Measurements from ENCODE around the gene DPAGT1. TPM values are rescaled to one million over a fixed set of nuclear protein-coding genes. Genes with fewer than 3 reads are reported as not detected.

DPAGT1 gene
- total RNA-seq, 2 experiments from 2014 or later = 52.2 to 53.1 TPM

- H3K36me3 Mint-ChIP-seq (ENCODE audit: low read depth) = peaks cover 30% of the 10 kb centered on the region
- no peaks in the 10 kb centered on the region for H3K27me3 Mint-ChIP-seq (ENCODE audit: low read depth)
- no peak for DNase-seq
- H3K4me3 Mint-ChIP-seq = no peak overlapping the region
- peaks cover 36% of the 10 kb centered on the region for H3K4me1 Mint-ChIP-seq (ENCODE audit: low read depth)
- intact Hi-C loops (cut with micrococcal nuclease) = no loop called here
- CTCF ChIA-PET = interaction anchor here (0.6 kb wide), 1 partner anchor 101 kb away, joined by 3 read pairs; no protein-coding TSS in a partner anchor
- peak overlapping the region; percentile 96 for H3K27ac Mint-ChIP-seq
- H3K9me3 Mint-ChIP-seq = no peaks in the 10 kb centered on the region
Observed at GRCh38 chr11:119114351-119114750, 12.7 kb upstream of the DPAGT1 start.

- intact Hi-C loops (cut with micrococcal nuclease) = no loop called here
- Mint-ChIP-seq H3K27me3 (ENCODE audit: low read depth) (no peaks in the 10 kb centered on the region), H3K4me3 (no peak overlapping the region), H3K9me3 (no peaks in the 10 kb centered on the region), H3K4me1 (ENCODE audit: low read depth) (peaks cover 42% of the 10 kb centered on the region), H3K27ac (peak overlapping the region; percentile 96), H3K36me3 (ENCODE audit: low read depth) (peaks cover 30% of the 10 kb centered on the region)
- CTCF ChIA-PET = no interaction called here
- no peak for DNase-seq
Observed at GRCh38 chr11:119113716-119114115, 12.1 kb upstream of the DPAGT1 start.

- no peaks in the 10 kb centered on the region for H3K9me3 Mint-ChIP-seq
- CTCF ChIA-PET = interaction anchor here (0.6 to 1.2 kb wide), 2 partner anchors 82 to 105 kb away, joined by 3 to 4 read pairs; partner anchors contain the start of gene SLC37A4
- H3K27ac Mint-ChIP-seq = peak overlapping the region; percentile 0
- H3K36me3 Mint-ChIP-seq (ENCODE audit: low read depth) = peaks cover 31% of the 10 kb centered on the region
- intact Hi-C loops (cut with micrococcal nuclease) = no loop called here
- no peak overlapping the region for H3K4me3 Mint-ChIP-seq
- no peak for DNase-seq
- no peaks in the 10 kb centered on the region for H3K27me3 Mint-ChIP-seq (ENCODE audit: low read depth)
- H3K4me1 Mint-ChIP-seq (ENCODE audit: low read depth) = peaks cover 48% of the 10 kb centered on the region
Observed at GRCh38 chr11:119112314-119113020, 10.8 kb upstream of the DPAGT1 start.

GRCh38 chr11:119111361-119111925 lies 9.8 kb upstream of the DPAGT1 start:
- Mint-ChIP-seq H3K27ac (no peak overlapping the region), H3K4me1 (ENCODE audit: low read depth) (peaks cover 50% of the 10 kb centered on the region), H3K27me3 (ENCODE audit: low read depth) (no peaks in the 10 kb centered on the region), H3K9me3 (no peaks in the 10 kb centered on the region), H3K4me3 (no peak overlapping the region), H3K36me3 (ENCODE audit: low read depth) (peaks cover 25% of the 10 kb centered on the region)
- intact Hi-C loops (cut with micrococcal nuclease) = no loop called here
- CTCF ChIA-PET = interaction anchor here (1.2 kb wide), 1 partner anchor 81 kb away, joined by 4 read pairs; the partner anchor contains the start of gene SLC37A4
- DNase-seq = no peak

- Mint-ChIP-seq H3K27me3 (ENCODE audit: low read depth) (no peaks in the 10 kb centered on the region), H3K4me3 (no peak overlapping the region), H3K4me1 (ENCODE audit: low read depth) (peaks cover 50% of the 10 kb centered on the region), H3K36me3 (ENCODE audit: low read depth) (peaks cover 17% of the 10 kb centered on the region), H3K27ac (peak overlapping the region; percentile 23), H3K9me3 (no peaks in the 10 kb centered on the region)
- DNase-seq = no peak
- CTCF ChIA-PET = interaction anchor here (0.9 to 1.8 kb wide), 3 partner anchors 13 to 213 kb away, joined by 3 to 6 read pairs (median 3); no protein-coding TSS in a partner anchor
- intact Hi-C loops (cut with micrococcal nuclease) = no loop called here
Observed at GRCh38 chr11:119110439-119110838, 8.8 kb upstream of the DPAGT1 start.

- peak overlapping the region; percentile 37 for H3K27ac Mint-ChIP-seq
- CTCF ChIA-PET = interaction anchor here (0.5 to 1.9 kb wide), 10 partner anchors 10 to 213 kb away, joined by 3 to 7 read pairs (median 3); a partner anchor contains a TSS
- DNase-seq = no peak
- peaks cover 13% of the 10 kb centered on the region for H3K36me3 Mint-ChIP-seq (ENCODE audit: low read depth)
- peaks cover 44% of the 10 kb centered on the region for H3K4me1 Mint-ChIP-seq (ENCODE audit: low read depth)
- H3K27me3 Mint-ChIP-seq (ENCODE audit: low read depth) = no peaks in the 10 kb centered on the region
- intact Hi-C loops (cut with micrococcal nuclease) = loop anchor here (10.0 kb wide), 1 partner anchor 885 kb away; the partner anchor contains the start of gene JAML
- H3K4me3 Mint-ChIP-seq = no peak overlapping the region
- H3K9me3 Mint-ChIP-seq = no peaks in the 10 kb centered on the region
Observed at GRCh38 chr11:119109843-119110242, 8.2 kb upstream of the DPAGT1 start.

GRCh38 chr11:119108857-119109221 lies 7.2 kb upstream of the DPAGT1 start:
- Mint-ChIP-seq H3K27ac (peak overlapping the region; percentile 88), H3K36me3 (ENCODE audit: low read depth) (peaks cover 9% of the 10 kb centered on the region), H3K4me3 (peak overlapping the region; percentile 93), H3K27me3 (ENCODE audit: low read depth) (no peaks in the 10 kb centered on the region), H3K9me3 (no peaks in the 10 kb centered on the region), H3K4me1 (ENCODE audit: low read depth) (peaks cover 42% of the 10 kb centered on the region)
- intact Hi-C loops (cut with micrococcal nuclease) = loop anchor here (10.0 kb wide), 1 partner anchor 884 kb away; the partner anchor contains the start of gene JAML
- no peak for DNase-seq
- CTCF ChIA-PET = interaction anchor here (0.5 to 1.9 kb wide), 10 partner anchors 9 to 230 kb away, joined by 3 to 7 read pairs (median 4); a partner anchor contains a TSS

- CTCF ChIA-PET = interaction anchor here (0.5 to 1.9 kb wide), 6 partner anchors 9 to 230 kb away, joined by 3 to 7 read pairs (median 4); no protein-coding TSS in a partner anchor
- Mint-ChIP-seq H3K4me1 (ENCODE audit: low read depth) (peaks cover 40% of the 10 kb centered on the region), H3K27ac (peak overlapping the region; percentile 88), H3K4me3 (peak overlapping the region; percentile 93), H3K27me3 (ENCODE audit: low read depth) (no peaks in the 10 kb centered on the region), H3K9me3 (no peaks in the 10 kb centered on the region), H3K36me3 (ENCODE audit: low read depth) (peaks cover 8% of the 10 kb centered on the region)
- peak; percentile 61 for DNase-seq
- intact Hi-C loops (cut with micrococcal nuclease) = loop anchor here (10.0 kb wide), 1 partner anchor 884 kb away; the partner anchor contains the start of gene JAML
Observed at GRCh38 chr11:119108146-119108856, 6.6 kb upstream of the DPAGT1 start.

- DNase-seq = no peak
- Mint-ChIP-seq H3K27me3 (ENCODE audit: low read depth) (no peaks in the 10 kb centered on the region), H3K4me1 (ENCODE audit: low read depth) (peaks cover 38% of the 10 kb centered on the region), H3K36me3 (ENCODE audit: low read depth) (peaks cover 4% of the 10 kb centered on the region), H3K4me3 (peak overlapping the region; percentile 93), H3K9me3 (no peaks in the 10 kb centered on the region), H3K27ac (peak overlapping the region; percentile 88)
- intact Hi-C loops (cut with micrococcal nuclease) = loop anchor here (1.0 to 10.0 kb wide), 6 partner anchors 8 to 883 kb away; partner anchors contain the start of genes HINFP, JAML, RPS25 and TRAPPC4
- CTCF ChIA-PET = interaction anchor here (0.8 to 1.4 kb wide), 3 partner anchors 13 to 98 kb away, joined by 3 to 5 read pairs (median 4); partner anchors contain the start of genes CBL and HINFP
Observed at GRCh38 chr11:119107538-119108145, 6.0 kb upstream of the DPAGT1 start.

- H3K36me3 Mint-ChIP-seq (ENCODE audit: low read depth) = peaks cover 4% of the 10 kb centered on the region
- H3K27ac Mint-ChIP-seq = peak within 1 kb of the TSS; percentile 95
- no peaks in the 10 kb centered on the region for H3K9me3 Mint-ChIP-seq
- peak; percentile 94 for DNase-seq
- CTCF ChIA-PET = interaction anchor here (0.6 to 2.0 kb wide), 9 partner anchors 11 to 178 kb away, joined by 3 to 7 read pairs (median 4); partner anchors contain the start of genes CBL, HINFP and SLC37A4
- no peaks in the 10 kb centered on the region for H3K27me3 Mint-ChIP-seq (ENCODE audit: low read depth)
- H3K4me1 Mint-ChIP-seq (ENCODE audit: low read depth) = peaks cover 38% of the 10 kb centered on the region
- peak within 1 kb of the TSS; percentile 93 for H3K4me3 Mint-ChIP-seq
- intact Hi-C loops (cut with micrococcal nuclease) = loop anchor here (1.0 to 10.0 kb wide), 6 partner anchors 8 to 882 kb away; partner anchors contain the start of genes HINFP, JAML, RPS25 and TRAPPC4
Observed at GRCh38 chr11:119106564-119107537, 5.2 kb upstream of the DPAGT1 start, which contains the start of gene C2CD2L. Gene C2CD2L (plus strand): TSS chr11:119107344. CDS start chr11:119107742, 398 bp downstream.
